Stimulated activated CD8-positive, alpha-beta memory T cell treated with anti-CD3 and anti-CD28 coated beads, Interleukin-15, amount 100 ng/mL, for 48 hours (primary cell): ENCODE measurements around the gene TDP1.

Experiments used
- DNase-seq, 2 donors: peaks; one replicate each; pipeline ENCODE4 v3.0.0-alpha.2; 2020; ENCODE audit warnings: low read depth in 2 of 2

The TDP1 gene

GRCh38 chr14:89941830-89942377 is 13.8 kb upstream of the TDP1 start:
- DNase-seq: no peak

- DNase-seq: no peak
Measured at GRCh38 chr14:89947344-89947743, 8.4 kb upstream of the TDP1 start.

- DNase-seq: no peak
Measured at GRCh38 chr14:89952576-89952975, 3.2 kb upstream of the TDP1 start.

GRCh38 chr14:89953602-89954001 is 2.1 kb upstream of the TDP1 start:
- no peak for DNase-seq

GRCh38 chr14:89954070-89955021 is 1.4 kb upstream of the TDP1 start, which contains the start of gene EFCAB11:
TSS of gene EFCAB11 (minus strand) at chr14:89954730. CDS start at chr14:89954660, 70 bp downstream.
- DNase-seq: peak; percentile 93

- no peak for DNase-seq
Measured at GRCh38 chr14:89955022-89955744, 544 bp upstream of the TDP1 start.

GRCh38 chr14:89956661-89957009 is 908 bp downstream of the TDP1 start:
- no peak for DNase-seq

- no peak for DNase-seq
Measured at GRCh38 chr14:89957376-89957775, 1.6 kb downstream of the TDP1 start.

GRCh38 chr14:89957791-89958190 is 2.1 kb downstream of the TDP1 start:
- no peak for DNase-seq

GRCh38 chr14:89958966-89959365 is 3.2 kb downstream of the TDP1 start:
- no peak for DNase-seq

- DNase-seq: no peak
Measured at GRCh38 chr14:89959853-89960445, 4.2 kb downstream of the TDP1 start.

GRCh38 chr14:89960914-89961313 is 5.2 kb downstream of the TDP1 start:
- no peak for DNase-seq

GRCh38 chr14:89963288-89963978 is 7.7 kb downstream of the TDP1 start:
- no peak for DNase-seq

- no peak for DNase-seq
Measured at GRCh38 chr14:89965839-89966238, 10.1 kb downstream of the TDP1 start.

- DNase-seq: peak in 1 of 2 donors; percentile 26
Measured at GRCh38 chr14:89973234-89973823, 17.6 kb downstream of the TDP1 start.

- DNase-seq: no peak
Measured at GRCh38 chr14:89977668-89978067, 21.9 kb downstream of the TDP1 start.

- no peak for DNase-seq
Measured at GRCh38 chr14:89978656-89979055, 22.9 kb downstream of the TDP1 start.

- no peak for DNase-seq
Measured at GRCh38 chr14:89983375-89983774, 27.6 kb downstream of the TDP1 start.

- DNase-seq: no peak
Measured at GRCh38 chr14:89986462-89987160, 30.9 kb downstream of the TDP1 start.

- no peak for DNase-seq
Measured at GRCh38 chr14:89987161-89987475, 31.4 kb downstream of the TDP1 start.

GRCh38 chr14:89988787-89989186 is 33.1 kb downstream of the TDP1 start:
- no peak for DNase-seq
